IPS-NIHi7 (cell line): ENCODE results near the gene SFXN1.

ENCODE experiments used
- DNase-seq: peaks from one replicate; pipeline ENCODE4 v3.0.0; 2012; ENCODE audit warnings: mixed read lengths; ENCODE audit errors: extremely low spot score

SFXN1 gene

GRCh38 chr5:175541264-175541663 lies 62.9 kb downstream of the SFXN1 start:
- DNase-seq, result no peak

DNA sequence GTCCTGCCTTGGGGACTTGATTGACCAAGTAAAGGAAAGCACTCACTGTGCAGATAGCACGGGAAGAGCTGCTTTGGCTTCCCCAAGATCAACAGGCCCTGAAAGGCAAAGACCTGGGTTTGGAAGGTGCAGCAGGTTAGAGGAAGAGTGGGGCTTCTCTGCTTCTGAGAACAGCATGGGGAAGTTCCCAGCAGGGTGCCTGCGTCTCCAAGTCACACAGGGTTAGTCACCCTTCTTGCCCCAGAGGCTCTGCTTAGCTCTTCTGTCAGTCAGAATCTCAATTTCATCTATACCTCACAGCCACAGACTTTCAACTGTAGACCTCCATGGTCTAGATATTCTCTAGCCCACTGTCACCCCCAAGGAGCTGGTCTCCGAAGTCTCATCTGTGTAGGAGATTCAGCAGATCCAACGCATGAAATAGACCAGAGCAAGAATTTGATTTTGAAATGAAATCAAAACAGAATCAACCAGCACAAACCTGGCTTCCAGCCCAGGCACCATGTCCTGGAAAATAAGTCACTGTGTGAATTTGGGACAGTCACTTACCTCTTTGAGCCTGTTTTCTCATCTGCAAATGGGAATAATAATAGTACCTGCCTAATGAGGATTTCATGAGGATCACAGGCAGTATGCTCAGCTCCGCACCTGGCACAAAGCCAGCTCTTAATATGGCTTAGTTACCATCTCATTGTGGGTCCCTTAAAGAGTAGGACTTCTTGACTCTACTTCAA lies 64.0 kb downstream of the SFXN1 start:
- no peak for DNase-seq

- DNase-seq, result no peak
Measured at GRCh38 chr5:175542966-175543235, 64.5 kb downstream of the SFXN1 start.

DNA sequence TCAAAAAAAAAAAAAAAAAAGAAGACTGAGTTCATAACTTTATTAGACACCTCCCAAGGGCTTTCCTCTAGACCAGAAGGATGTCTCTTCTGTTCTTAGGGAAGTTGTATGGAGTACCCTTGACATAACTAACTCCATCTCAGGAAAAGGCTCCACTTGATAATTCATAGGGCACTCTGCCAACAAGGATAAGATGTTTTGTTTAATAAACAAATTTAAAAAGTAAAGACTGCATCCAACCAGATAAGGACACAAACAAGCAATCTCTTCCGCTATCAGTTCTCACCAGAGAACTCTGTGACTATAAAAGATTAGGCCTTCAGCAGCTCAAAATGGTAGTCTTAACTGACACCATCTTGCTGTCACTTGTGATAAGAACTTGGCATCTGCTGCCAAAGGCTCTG lies 65.8 kb downstream of the SFXN1 start:
- no peak for DNase-seq

- DNase-seq, result no peak
Measured at GRCh38 chr5:175544586-175544985, 66.2 kb downstream of the SFXN1 start.

- no peak for DNase-seq
Measured at GRCh38 chr5:175547842-175548241, 69.5 kb downstream of the SFXN1 start.

DNA sequence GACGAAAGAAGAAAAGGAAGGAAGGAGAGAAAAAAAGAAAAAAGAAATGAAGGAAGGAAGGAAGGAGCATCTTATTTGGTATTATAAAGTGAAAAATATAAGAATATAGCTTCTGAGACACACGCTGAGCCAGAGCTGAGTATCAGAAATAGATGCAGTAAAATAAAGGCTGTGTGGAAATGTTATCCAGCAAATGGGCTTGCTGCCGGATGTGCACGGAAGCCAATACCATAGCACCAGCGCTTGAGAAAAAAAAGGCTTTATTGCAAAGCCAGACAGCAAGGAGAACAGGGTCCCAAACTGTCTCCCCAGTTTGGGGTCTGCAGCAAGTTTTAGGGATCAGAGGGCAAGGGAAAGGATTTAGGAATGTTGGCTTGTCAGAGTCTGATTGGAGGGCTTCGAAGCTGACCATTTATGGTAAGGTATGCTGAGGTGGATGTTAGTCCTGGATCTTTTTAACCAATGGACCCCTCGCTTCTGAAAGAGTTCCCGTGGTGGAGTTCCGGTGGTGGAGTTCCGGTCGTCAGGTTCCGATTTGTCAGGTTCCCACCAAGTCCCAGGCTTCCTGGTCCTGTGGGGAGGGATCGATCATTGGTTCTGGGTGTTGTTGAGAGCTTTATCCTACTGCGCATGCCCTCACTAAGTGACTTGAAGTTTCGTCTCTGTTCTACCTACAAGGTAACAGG lies 70.4 kb downstream of the SFXN1 start:
- peak; percentile 50 for DNase-seq

- DNase-seq, result no peak
Measured at GRCh38 chr5:175550055-175550805, 71.9 kb downstream of the SFXN1 start.

- DNase-seq, result no peak
Measured at GRCh38 chr5:175551266-175551665, 72.9 kb downstream of the SFXN1 start.

- DNase-seq, result no peak
Measured at GRCh38 chr5:175554296-175554695, 75.9 kb downstream of the SFXN1 start.

DNA sequence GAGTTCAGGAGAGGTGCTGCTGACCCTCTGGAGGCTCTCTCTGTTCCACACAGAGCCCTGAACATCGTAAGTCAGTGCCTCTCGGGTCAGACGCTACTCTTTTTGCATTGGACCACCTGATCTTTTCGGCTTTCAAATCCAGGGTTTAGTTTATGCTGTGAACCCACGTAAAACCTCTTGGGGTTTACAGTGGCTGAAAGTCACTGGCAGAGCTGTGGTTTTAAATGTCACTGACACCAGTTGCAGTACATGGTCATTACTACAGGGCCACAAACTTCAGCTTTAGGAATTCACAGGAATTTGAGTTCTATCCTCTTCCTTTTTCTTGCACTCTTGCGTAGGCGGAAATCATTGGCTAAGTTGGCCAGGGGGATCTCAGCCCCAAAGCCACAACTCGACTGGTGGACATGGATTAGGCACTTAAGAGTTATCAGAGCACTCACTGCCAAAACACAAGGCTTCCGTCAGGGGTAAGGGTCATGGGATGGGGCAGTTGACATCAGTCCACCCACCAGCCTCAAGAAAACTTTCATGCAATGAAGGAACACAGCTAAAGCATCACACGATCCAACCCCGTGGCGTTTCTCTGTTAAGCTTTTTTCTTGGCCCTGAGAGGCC lies 76.9 kb downstream of the SFXN1 start:
- no peak for DNase-seq

DNA sequence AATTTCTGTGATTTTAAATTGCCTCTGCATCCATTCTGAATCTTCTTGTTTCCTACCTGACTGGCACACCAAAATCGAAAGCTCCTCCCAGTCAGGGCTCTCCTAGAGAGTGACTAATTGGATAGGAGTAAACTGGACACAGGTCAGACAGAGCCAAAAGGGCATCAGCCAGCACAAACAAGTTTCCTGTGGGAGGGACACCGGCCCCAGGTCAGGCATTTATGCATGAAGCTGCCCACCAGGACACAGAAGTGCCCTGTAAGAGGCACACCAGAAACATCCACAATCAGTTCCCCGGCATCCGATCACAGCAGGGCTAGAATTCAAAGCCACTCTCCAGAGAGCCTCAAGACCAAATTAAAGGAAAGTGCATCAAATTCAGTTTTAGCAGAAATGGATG lies 78.4 kb downstream of the SFXN1 start:
- DNase-seq, result no peak

DNA sequence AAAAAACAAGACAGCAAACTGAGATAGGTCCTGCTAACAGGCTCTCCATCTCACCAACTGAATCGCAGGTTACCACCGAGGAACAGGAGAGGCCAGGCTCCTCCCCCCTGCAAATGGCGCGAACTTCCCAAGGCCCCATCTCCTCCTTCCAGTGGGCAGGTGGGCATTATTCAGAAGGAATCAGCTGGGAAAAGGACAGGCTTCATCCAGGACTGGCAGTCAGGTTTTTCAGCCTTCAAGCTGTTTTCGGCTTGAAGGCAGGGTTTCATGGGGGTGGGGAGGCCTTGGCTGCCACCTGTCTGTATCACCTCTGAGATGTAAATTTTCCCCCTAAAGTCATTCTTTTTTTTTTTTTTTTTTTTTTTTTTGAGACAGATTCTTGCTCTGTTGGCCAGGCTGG lies 79.4 kb downstream of the SFXN1 start:
- no peak for DNase-seq

DNA sequence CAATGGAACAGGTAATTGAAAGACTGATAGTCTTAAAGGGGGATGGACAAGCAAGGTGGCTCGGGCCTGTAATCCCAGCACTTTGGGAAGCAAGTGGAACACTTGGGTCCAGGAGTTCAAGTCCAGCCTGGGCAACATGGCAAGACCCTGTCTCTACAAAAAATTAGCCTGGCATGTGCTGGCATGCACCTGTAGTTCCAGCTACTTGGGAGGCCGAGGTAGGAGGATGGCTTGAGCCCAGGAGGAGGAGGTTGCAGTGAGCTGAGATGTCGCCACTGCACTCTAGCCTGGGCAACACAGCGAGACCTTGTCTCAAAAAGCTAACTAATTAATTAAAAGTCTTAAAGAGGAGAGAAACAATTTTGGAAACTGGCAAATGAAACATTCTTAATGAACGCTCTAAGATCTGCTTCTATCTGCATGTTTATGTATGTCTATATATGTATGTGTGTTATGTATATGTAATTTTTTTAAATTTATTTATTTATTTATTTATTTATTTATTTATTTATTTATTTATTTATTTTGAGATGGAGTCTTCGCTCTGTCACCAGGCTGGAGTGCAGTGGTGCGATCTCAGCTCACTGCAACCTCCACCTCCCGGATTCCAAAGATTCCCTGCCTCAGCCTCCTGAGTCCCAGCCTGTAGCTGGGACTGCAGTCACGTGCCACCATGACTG lies 80.6 kb downstream of the SFXN1 start:
- no peak for DNase-seq

DNA sequence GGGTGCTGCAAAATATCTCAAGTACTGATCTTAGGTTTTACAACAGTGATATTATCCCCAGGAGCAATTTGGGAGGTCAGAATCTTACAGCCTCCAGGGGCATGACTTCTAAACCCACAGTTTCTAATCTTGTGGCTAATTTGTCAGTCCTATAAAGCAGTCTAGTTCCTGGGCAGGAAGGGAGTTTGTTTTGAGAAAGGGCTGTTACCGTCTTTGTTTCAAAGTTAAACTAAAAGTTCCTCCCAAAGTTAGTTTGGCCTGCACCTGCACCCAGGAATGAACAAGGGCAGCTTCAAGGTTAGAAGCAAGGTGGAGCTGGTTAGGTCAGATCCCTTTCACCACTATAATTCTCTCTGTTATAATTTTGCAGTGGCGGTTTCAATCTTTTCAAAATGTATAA lies 81.7 kb downstream of the SFXN1 start:
- DNase-seq, result no peak

GRCh38 chr5:175561085-175561484 lies 82.7 kb downstream of the SFXN1 start:
- no peak for DNase-seq

- DNase-seq, result no peak
Measured at GRCh38 chr5:175564716-175565115, 86.4 kb downstream of the SFXN1 start.

GRCh38 chr5:175566697-175567096 lies 88.3 kb downstream of the SFXN1 start:
- no peak for DNase-seq

- DNase-seq, result no peak
Measured at GRCh38 chr5:175567954-175568353, 89.6 kb downstream of the SFXN1 start.

- no peak for DNase-seq
Measured at GRCh38 chr5:175569701-175570100, 91.3 kb downstream of the SFXN1 start.

DNA sequence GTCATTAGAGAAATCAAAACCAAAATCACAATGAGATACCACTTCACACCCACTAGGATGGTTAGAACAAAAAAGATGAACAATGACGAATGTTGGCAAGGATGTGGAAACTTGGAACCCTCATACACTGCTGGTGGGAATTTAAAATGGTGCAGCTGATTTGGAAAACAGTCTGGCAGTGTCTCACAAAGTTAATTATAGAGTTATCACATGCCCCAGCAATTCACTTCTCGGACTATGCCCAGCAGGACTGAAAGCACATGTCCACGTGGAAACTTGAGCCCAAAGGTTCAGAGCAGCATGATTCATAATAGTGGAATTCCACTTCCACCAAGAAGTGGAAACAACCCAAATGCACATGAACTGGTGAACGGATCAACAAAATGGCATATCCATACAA lies 94.5 kb downstream of the SFXN1 start:
- no peak for DNase-seq
